NB4 (cell line): ENCODE data around the gene SEMA6B.
A peak's percentile ranks its signal among the peaks of the same experiment; 100 is the strongest.
"Not testable (repeated sequence)": the region's sequence is repeated elsewhere in the genome, so short reads cannot be mapped to it uniquely, and the experiment has no call there.

Experiments
- DNase-seq: peaks from one replicate; pipeline ENCODE4 v3.0.0; 2010; ENCODE audit warnings: low read depth
- H3K4me3 ChIP-seq: one replicate; pipeline ENCODE4 v1.5.1; 2011; ENCODE audit warnings: mild to moderate bottlenecking, low read depth, low read length, moderate library complexity
- CTCF ChIP-seq: IDR thresholded peaks from one replicate; pipeline ENCODE4 v1.5.1; 2012; ENCODE audit warnings: low read depth, low read length
- MAX ChIP-seq: IDR thresholded peaks from 2 replicates; pipeline ENCODE4 v1.6.1; 2011; ENCODE audit warnings: low read depth, low read length
- MYC ChIP-seq: IDR thresholded peaks from 2 replicates; pipeline ENCODE4 v1.6.1; 2011; ENCODE audit warnings: low read depth, low read length
- POLR2A ChIP-seq: IDR thresholded peaks from 2 replicates; pipeline ENCODE4 v1.6.1; 2011; ENCODE audit warnings: mild to moderate bottlenecking; ENCODE audit not compliant: insufficient read length; ENCODE audit errors: extremely low read depth

The SEMA6B gene

GRCh38 chr19:4528843-4529242 is 30.6 kb downstream of the SEMA6B start:
- TF ChIP-seq CTCF (no peak), MAX (no peak), POLR2A (no peak), MYC (no peak)

GRCh38 chr19:4527377-4527776 is 32.1 kb downstream of the SEMA6B start:
- not testable (repeated sequence) for DNase-seq

More at GRCh38 chr19:4528843-4529242, 30.6 kb downstream of the SEMA6B start:
- DNase-seq = no peak
- no peak overlapping the region for H3K4me3 ChIP-seq

GRCh38 chr19:4525563-4526002 is 33.9 kb downstream of the SEMA6B start:
- DNase-seq = no peak
- H3K4me3 ChIP-seq = no peak overlapping the region
- TF ChIP-seq MAX = no peak
- no peak for TF ChIP-seq CTCF
- TF ChIP-seq MYC = no peak
- TF ChIP-seq POLR2A = no peak

More at GRCh38 chr19:4527377-4527776, 32.1 kb downstream of the SEMA6B start:
- H3K4me3 ChIP-seq = not testable (repeated sequence)

- no peak overlapping the region for H3K4me3 ChIP-seq
- peak; percentile 61 for DNase-seq
- TF ChIP-seq CTCF (peak; percentile 73), MYC (no peak)
Measured at GRCh38 chr19:4524808-4525562, 34.5 kb downstream of the SEMA6B start.

- no peak overlapping the region for H3K4me3 ChIP-seq
- DNase-seq = peak; percentile 38
- TF ChIP-seq CTCF (peak; percentile 58), MYC (no peak)
Measured at GRCh38 chr19:4523306-4524110, 36.0 kb downstream of the SEMA6B start.

GRCh38 chr19:4522291-4523002 is 37.0 kb downstream of the SEMA6B start:
- no peak for TF ChIP-seq POLR2A
- TF ChIP-seq MYC = no peak
- TF ChIP-seq MAX = no peak
- DNase-seq = no peak

GRCh38 chr19:4521888-4522242 is 37.6 kb downstream of the SEMA6B start:
- no peak for TF ChIP-seq CTCF
- TF ChIP-seq MAX = no peak
- TF ChIP-seq POLR2A = no peak
- no peak for TF ChIP-seq MYC
- H3K4me3 ChIP-seq = no peak overlapping the region
- DNase-seq = no peak

More at GRCh38 chr19:4522291-4523002, 37.0 kb downstream of the SEMA6B start:
- no peak overlapping the region for H3K4me3 ChIP-seq
